Adrenal gland (tissue), 12 donors: ENCODE results near the gene ZFP42. TPM values are rescaled to one million over a fixed set of nuclear protein-coding genes. Genes with fewer than 3 reads are reported as not detected.
"Not testable (repeated sequence)": the region's sequence is repeated elsewhere in the genome, so short reads cannot be mapped to it uniquely, and the experiment has no call there.

Experiments
- DNase-seq, 7 donors: peaks; one replicate each; pipeline ENCODE4 v3.0.0-alpha.2; 2019 to 2020
- H3K27ac ChIP-seq, 5 donors: fragments of 200-600 bp; sonication (generic) in 4 of 5; 1 replicate in 3 of 5; 2 replicates in 2 of 5; pipeline versions ENCODE4 v1.5.1 to v1.8.0; 2016 to 2020; ENCODE audit warnings: mild to moderate bottlenecking in 1 of 5
- H3K27me3 ChIP-seq: fragments of 200-600 bp; 2 replicates; pipeline ENCODE4 v1.8.0; 2021
- H3K36me3 ChIP-seq, 2 donors: fragments of 200-600 bp; replicated peaks in 1 of 2; 1 replicate in 1 of 2; 2 replicates in 1 of 2; pipeline versions ENCODE4 v1.5.1 to v1.8.0; 2018 to 2022
- H3K4me1 ChIP-seq, 2 donors: fragments of 200-600 bp; replicated peaks in 1 of 2; 1 replicate in 1 of 2; 2 replicates in 1 of 2; pipeline versions ENCODE4 v1.5.1 to v1.8.0; 2018 to 2021
- H3K4me3 ChIP-seq, 4 donors: fragments of 200-600 bp; sonication (generic) in 3 of 4; one replicate each; pipeline ENCODE4 v1.5.1; 2016 to 2018
- H3K9me3 ChIP-seq, 3 donors: fragments of 200-600 bp; sonication (generic) in 1 of 3; replicated peaks in 1 of 3; 1 replicate in 2 of 3; 2 replicates in 1 of 3; pipeline versions ENCODE4 v1.5.1 to v1.8.0; 2016 to 2021
- POLR2A ChIP-seq, 2 donors: fragments of 450-650 bp; IDR thresholded peaks; one replicate each; pipeline ENCODE4 v1.6.1; 2017; ENCODE audit warnings: antibody characterized with exemption in 2 of 2, mild to moderate bottlenecking in 2 of 2, moderate library complexity in 1 of 2
- WGBS, 4 donors: extraction: QIAGEN DNeasy Blood & Tissue Kit in 2 of 4; methylation state at CpG; one replicate each; pipeline versions ENCODE4 v1.1.5 to v1.1.7; 2013 to 2017; 5-methylcytosine and 5-hydroxymethylcytosine counted together
- intact Hi-C, 2 donors: fragments of 100-400 bp; cut with DNase I; formaldehyde crosslinking; loops; one replicate each; pipeline versions ENCODE4 v1.14.1 to v1.15.0; 2022 to 2023
- polyA plus RNA-seq, 3 donors: library from polyadenylated mRNA; stranded (reverse); fragments of 200-250 nt in 2 of 3; fragments of 350-450 nt in 1 of 3; fragmentation: Illumina TruSeq in 1 of 3; extraction: RNeasy Lipid Tissue Mini Kit (QIAGEN cat#74804) in 1 of 3; gene quantifications; one replicate each; pipeline ENCODE4 v1.2.3, GENCODE V29; 2013 to 2014
- total RNA-seq, 9 donors: library from RNA; depleted of rRNA in 4 of 9; stranded (reverse); fragments of >200 nt in 4 of 9; fragments of 120-200 nt in 1 of 9; fragmentation: NEBNext Ultra II Directional in 1 of 9; extraction: Animal tissue kit (Norgen Biotek cat#: 25700) in 1 of 9; gene quantifications; one replicate each; pipeline versions ENCODE4 v1.1.0 to v1.2.4, GENCODE V29; 2013 to 2023
- TF ChIP-seq, protein P1 (sequence below), 6 experiments: fragments of 450-650 bp in 4 of 6; fragments of 200-600 bp in 2 of 6; sonication (generic) in 1 of 6; IDR thresholded peaks; 1 replicate in 5 of 6; 2 replicates in 1 of 6; pipeline versions ENCODE4 v1.5.1 to v1.8.0; 2016 to 2021; ENCODE audit warnings: antibody characterized with exemption in 6 of 6, mild to moderate bottlenecking in 2 of 6, moderate library complexity in 1 of 6
- donor health status: healthy with polysubstance abuse.
- donor health status: Bipolar disorder and iron deficiency.
- donor health status: DM: yes; HTN: yes; CAD: no.
- donor health status: DM: no; HTN: no; CAD: no.
- donor health status: DM: no; HTN: no; CAD: no.
- donor health status: DM: yes; HTN: yes; CAD: no.

The ZFP42 gene
- total and polyA plus RNA-seq, 12 donors, result 0.06 to 0.08 TPM; not detected in 10

GRCh38 chr4:188037003-188037713, 41.6 kb downstream of the ZFP42 start:
- Histone ChIP-seq H3K27ac (no peak overlapping the region), H3K9me3 (no peaks in the 10 kb centered on the region), H3K4me3 (no peak overlapping the region), H3K4me1 (no peaks in the 10 kb centered on the region), H3K27me3 (no peaks in the 10 kb centered on the region), H3K36me3 (no peaks in the 10 kb centered on the region)
- WGBS, 4 donors, result 48 to 55% (median 52%) methylated on average over 12 of the region's 12 CpGs
- DNase-seq, result peak in 6 of 7 donors; percentile 70 to 86 (median 81)
- intact Hi-C loops, result no loop called here
- TF ChIP-seq, protein P1, sequence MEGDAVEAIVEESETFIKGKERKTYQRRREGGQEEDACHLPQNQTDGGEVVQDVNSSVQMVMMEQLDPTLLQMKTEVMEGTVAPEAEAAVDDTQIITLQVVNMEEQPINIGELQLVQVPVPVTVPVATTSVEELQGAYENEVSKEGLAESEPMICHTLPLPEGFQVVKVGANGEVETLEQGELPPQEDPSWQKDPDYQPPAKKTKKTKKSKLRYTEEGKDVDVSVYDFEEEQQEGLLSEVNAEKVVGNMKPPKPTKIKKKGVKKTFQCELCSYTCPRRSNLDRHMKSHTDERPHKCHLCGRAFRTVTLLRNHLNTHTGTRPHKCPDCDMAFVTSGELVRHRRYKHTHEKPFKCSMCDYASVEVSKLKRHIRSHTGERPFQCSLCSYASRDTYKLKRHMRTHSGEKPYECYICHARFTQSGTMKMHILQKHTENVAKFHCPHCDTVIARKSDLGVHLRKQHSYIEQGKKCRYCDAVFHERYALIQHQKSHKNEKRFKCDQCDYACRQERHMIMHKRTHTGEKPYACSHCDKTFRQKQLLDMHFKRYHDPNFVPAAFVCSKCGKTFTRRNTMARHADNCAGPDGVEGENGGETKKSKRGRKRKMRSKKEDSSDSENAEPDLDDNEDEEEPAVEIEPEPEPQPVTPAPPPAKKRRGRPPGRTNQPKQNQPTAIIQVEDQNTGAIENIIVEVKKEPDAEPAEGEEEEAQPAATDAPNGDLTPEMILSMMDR (IDR thresholded peaks at IDR 0.05), result no peak
- no peak for TF ChIP-seq POLR2A (IDR thresholded peaks at IDR 0.05)

- intact Hi-C loops, result no loop called here
- TF ChIP-seq, protein P1 (IDR thresholded peaks at IDR 0.05), result no peak
- TF ChIP-seq POLR2A (IDR thresholded peaks at IDR 0.05), result no peak
These were observed 46.1 kb downstream of the ZFP42 start for GRCh38 chr4:188041721-188042120.

DNA sequence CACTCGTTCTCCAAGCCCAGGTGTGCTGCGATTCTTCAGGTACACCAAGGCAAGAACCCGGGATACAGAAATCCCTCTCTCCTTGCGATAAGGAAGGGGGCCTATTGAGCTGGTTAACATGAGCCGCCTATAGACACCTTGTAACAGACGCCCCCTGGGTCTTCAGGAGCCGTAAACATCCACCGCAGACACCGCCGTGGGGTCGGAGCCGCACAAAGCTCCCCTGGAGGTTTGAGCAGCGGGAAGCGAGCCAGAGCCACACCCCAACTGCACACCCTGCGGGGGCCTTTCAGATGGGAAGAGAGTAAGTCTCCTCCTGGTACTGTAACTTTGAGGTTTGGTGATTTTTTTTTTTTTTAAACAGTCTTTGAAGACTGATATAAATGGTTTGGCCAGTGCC, 46.6 kb downstream of the ZFP42 start:
- intact Hi-C loops, result no loop called here
- DNase-seq, result no peak
- H3K4me3 ChIP-seq, result no peak overlapping the region
- no peak overlapping the region for H3K27ac ChIP-seq
- 71 to 90% (median 79%) methylated on average over 13 to 15 of the region's 15 CpGs for WGBS, 4 donors
- H3K9me3 ChIP-seq, result no peaks in the 10 kb centered on the region
- TF ChIP-seq POLR2A (IDR thresholded peaks at IDR 0.05), result no peak
- TF ChIP-seq, protein P1 (IDR thresholded peaks at IDR 0.05), result no peak
- no peaks in the 10 kb centered on the region for H3K36me3 ChIP-seq
- no peaks in the 10 kb centered on the region for H3K27me3 ChIP-seq
- H3K4me1 ChIP-seq, result no peaks in the 10 kb centered on the region

More at GRCh38 chr4:188041721-188042120, 46.1 kb downstream of the ZFP42 start:
- Histone ChIP-seq H3K36me3 (no peaks in the 10 kb centered on the region), H3K4me1 (no peaks in the 10 kb centered on the region), H3K27ac (no peak overlapping the region), H3K9me3 (no peaks in the 10 kb centered on the region), H3K4me3 (no peak overlapping the region), H3K27me3 (no peaks in the 10 kb centered on the region)
- WGBS, 4 donors, result 83 to 92% (median 90%) methylated on average over 19 to 21 of the region's 21 CpGs
- no peak for DNase-seq

GRCh38 chr4:188043154-188043553, 47.6 kb downstream of the ZFP42 start:
- H3K36me3 ChIP-seq, result no peaks in the 10 kb centered on the region
- WGBS, 4 donors, result 87 to 94% (median 92%) methylated on average over 5 of the region's 5 CpGs
- H3K9me3 ChIP-seq, result no peaks in the 10 kb centered on the region
- DNase-seq, result no peak
- TF ChIP-seq, protein P1 (IDR thresholded peaks at IDR 0.05), result no peak
- no peak for TF ChIP-seq POLR2A (IDR thresholded peaks at IDR 0.05)
- H3K27ac ChIP-seq, result no peak overlapping the region
- intact Hi-C loops, result no loop called here
- H3K27me3 ChIP-seq, result no peaks in the 10 kb centered on the region
- no peaks in the 10 kb centered on the region for H3K4me1 ChIP-seq
- no peak overlapping the region for H3K4me3 ChIP-seq

DNA sequence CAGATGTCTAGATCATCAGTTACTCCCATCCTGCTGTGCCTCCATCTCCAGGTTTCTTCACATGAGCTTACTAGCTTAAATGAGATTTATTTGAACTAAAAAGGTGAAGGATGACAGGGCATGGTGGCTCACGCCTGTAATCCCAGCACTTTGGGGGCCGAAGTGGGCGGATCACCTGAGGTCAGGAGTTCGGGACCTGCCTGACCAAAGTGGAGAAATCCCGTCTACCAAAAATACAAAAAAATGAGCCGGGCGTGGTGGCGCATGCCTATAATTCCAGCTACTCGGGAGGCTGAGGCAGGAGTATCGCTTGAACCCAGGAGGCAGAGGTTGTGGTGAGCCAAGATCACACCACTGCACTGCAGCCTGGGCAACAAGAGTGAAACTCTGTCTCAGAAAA, 49.9 kb downstream of the ZFP42 start:
- H3K27ac ChIP-seq, DNase-seq, H3K36me3 ChIP-seq, H3K27me3 ChIP-seq, intact Hi-C loops, H3K4me1 ChIP-seq, H3K9me3 ChIP-seq, H3K4me3 ChIP-seq: not testable (repeated sequence)
- 89 to 95% (median 91%) methylated on average over 10 of the region's 10 CpGs for WGBS, 4 donors
